G401.6 (cell line): ENCODE measurements around the gene FAM210A.

Experiments used
- FAIRE-seq: peaks from 2 replicates; lab custom pipeline; 2012; peaks lifted over from hg19 to GRCh38; lab: Jason Lieb, UNC

FAM210A gene

DNA sequence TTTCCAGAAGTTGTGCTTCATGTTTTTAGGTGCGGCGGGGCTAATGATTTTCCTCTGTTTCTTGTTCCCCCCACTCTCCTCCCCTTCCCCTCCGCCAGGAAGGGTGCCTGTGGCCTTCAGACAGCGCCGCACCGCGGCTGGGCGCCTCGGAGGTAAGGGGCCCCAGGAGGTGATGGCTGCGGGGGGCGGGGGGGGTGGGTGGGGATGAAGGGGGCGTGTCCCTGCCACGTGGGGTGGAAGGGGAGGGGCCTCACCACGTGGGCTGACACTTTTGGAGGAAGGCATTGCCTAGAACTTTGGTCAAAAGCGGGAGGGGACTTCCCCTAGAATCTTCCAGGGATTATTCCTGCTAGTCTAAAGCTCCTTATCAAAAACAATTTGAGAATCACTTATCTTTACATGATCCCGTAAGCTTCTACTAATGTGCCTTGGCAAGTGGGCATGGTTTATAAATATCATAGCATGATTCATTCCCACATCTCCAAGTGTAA lies 83.1 kb downstream of the FAM210A start:
- no peak for FAIRE-seq

DNA sequence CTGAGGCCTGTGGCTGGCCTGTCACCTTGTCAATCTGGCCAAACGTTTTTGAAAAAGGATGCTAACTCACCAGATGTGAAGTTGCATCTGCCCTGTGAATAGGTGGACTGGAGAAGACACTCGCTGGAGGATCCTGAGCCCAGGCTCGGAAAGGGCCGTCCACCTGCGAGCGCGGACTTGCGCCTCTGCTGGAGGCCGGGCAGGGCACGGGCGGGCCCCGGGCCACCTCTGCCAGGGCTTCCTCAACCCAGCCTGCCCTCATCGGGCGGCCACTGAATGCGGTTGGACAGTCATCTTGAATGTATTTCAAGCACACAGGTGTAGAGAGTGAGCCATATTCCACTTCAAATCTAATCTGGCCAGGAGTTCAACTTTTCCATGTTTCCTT lies 83.9 kb downstream of the FAM210A start:
- FAIRE-seq: no peak

DNA sequence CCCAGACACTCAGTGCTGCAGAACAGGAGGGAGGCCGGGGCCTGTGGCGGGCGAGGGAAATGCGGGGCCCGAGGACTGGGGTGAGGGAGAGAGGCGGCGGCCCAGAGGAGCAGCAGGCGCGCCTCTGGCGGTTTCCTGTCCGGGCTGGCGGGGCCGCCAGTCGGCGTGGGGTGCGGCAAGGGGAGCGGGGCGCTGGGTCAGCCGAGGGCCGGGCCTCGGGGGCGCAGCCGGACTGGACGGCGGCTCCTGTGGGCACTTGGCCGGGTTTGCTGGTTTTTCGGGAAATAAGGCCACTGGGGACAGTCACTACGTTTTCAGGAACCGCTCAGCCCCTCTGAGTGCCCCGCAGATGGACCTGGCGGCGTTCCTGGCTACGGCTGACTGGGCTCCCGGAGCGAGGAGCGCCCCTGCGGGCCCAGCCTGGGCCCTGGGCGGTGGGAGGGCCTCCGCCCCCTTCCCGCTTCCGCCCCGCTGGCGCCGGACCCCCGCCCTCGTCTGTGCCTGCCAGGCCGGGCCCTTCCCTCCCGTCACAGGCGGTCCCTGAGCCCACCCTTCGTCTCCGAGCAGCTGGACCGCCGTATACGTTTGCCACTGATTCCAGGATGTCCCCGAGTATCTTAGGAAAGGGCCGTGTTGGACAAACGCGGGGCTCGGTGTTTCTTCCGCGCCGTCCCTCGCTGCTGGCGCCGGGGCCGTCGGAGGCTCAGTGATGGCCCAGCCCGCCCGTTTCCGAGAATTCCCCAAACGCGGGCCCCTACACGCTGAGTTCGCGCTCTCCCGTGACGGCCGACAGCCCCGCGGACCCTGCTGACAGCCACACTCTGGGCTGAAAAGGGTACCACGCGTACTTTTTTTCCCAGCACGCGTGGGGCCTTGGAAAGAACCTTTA lies 84.6 kb downstream of the FAM210A start:
- FAIRE-seq: no peak

DNA sequence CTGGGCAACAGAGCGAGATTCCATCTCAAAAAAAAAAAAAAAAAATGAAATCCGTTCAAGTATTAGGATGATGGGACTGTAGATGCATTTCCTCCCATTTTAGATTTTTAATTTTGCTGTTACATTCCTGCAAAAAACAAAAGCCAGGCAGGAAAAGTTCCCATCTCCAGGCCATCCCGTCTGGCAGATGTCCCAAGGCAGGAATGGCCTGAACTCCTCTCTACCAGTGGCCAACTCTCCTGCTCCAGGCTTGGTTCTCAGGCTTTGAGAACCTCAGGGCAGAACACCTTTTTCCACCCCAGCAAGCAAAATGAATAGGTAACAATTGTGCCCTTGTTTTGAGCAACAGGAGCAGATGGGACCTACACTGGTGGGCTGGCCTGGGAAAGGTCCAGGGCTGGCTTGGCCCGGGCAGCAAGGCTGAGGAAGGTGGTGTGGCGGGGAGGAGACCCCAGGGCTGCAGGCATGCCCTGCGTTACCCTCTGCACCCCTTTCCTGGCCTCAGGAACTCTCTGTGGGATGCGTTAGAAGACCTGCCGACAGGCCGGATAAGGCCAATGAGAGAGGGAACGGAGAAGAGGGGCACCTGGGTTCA lies 86.0 kb downstream of the FAM210A start:
- no peak for FAIRE-seq

DNA sequence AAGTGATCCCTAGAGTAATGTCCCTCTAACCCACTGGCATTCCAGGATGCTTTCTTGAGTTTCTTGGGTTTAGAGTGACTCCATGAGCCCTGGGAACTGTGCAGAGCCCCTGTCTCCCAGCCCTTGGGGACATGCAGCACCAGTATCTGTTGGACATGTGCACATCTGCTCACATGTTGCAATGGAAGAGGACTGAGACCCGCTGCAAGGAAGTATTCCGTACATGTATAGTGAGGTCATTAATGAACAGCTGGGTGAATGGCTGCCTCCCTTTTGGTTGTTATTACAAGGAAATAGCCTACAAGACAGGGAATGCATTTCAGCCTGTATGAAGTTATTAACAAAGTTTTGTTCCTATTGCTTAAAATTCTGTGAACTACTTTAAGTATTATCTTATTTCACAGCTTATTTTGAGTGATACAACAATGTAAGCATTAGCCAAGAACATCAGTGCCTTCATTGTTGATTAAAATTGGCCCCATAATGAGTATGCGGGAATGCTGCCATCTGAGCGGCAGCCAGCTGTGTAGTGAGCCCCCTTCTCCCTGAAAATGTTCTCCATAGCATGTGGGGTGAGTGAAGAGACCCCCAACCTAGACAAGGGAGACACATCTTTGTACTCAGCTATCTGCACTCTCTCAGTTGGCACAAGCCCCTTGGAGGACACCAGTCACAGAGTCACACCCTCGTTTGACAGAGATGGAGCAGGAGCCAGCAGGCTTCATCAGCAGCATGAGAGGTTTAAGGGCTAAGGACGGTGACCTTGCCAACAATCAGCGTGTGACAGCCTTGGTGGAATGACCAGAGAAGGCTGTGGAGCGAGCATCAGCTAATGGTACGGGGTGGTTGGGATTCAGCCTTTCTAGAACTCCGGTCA lies 87.4 kb downstream of the FAM210A start:
- FAIRE-seq: no peak

DNA sequence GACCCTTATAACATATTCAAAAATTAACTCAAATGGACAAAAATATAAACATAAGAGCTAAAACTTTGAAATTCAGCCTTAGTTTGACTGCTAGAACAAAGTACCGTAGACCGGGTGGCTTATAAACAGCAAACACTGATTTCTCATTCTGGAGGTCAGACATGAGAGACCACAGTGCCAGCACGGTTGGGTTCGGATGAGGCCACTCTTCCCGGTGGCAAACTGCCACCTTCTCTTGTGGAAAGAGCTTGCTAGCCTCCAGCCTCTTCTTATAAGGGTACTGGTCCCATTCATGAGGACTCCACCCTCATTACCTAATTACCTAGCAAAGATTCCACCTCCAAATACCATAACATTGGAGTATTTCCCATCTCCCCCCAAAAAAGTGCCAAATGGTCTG lies 91.3 kb downstream of the FAM210A start:
- FAIRE-seq: no peak

DNA sequence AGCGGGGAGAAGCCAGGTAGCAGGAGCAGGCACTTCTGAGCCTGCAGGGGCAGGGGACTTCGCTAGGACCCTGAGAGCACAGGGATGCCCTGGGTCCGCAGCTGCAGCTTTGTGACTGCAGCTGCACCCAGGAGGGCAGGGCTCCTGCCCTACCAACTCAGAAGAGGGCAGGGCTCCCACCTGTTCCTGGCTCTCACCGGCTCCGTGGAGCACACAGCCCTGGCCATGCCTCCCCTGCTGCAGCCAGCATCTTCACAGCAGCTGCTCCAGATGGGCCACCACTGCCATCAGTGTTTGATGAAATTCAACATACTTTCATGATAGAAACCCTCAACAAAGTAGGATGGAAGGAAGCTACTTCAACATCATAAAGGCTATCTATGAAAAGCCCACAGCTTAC lies 92.7 kb downstream of the FAM210A start:
- FAIRE-seq: no peak

DNA sequence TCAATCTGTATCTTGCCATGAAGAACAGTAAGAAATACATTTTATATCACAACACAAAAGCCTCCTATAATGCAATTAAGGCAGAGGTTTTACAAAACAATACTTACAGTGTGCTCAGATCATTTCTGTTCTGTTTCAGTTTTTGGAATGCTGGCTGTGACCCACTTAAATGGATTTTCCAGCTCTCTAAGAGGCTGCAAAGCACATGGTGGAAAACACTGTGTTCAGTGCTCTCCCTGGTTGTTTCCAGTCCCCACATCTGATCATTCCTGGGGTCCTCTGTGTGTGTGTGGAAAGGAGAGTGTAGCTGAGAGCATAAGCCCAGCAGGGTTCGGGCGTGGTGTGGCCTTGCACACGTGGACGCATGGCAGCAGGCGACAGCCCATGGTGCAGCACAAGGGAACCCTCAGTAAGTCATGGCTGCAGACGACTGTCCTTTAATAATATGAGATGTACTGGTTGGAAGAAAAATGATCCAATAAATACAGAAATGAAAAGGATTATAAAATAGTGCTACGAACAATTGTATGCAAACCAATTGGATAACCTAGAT lies 95.6 kb downstream of the FAM210A start:
- no peak for FAIRE-seq

DNA sequence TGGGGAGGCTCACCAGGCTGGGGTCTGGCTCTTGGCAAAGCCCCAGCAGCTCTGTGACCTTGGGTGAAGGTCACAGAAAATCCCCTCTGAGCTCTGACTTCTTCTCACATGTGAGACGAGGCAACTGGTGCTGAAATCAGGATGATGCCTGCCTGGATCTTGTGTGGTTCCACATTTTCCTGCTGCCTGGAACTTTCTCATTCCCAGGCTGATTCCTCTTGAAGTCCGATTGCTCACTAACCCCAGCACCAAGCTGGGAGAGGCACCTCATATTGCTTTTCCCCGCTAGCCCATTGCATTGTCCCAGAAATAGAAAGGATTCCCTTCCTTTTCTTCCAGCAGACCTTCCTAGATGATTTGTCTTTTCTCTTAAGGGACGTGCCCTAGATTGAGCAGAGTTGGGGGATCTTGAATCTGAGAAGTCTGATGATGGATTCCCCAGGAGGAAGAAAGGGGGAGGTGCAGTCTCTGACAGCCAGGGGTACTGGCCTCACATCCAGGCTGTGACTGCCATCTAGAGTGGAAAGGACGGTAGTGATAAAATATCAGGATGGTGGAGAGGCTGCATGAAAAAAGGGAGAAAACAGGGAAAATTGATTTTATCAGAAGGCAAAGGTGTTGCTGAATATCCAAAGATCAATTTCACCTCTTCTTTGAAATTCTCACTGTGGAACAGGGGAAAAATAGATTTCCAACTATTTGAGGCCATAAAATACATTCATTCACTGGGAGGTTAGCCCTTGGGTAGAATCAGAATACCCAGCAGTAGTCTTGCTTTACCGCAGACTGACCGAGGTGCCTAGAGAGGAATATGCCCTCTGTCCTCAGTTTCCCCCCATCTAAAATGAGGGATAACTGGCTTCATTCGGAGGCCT lies 96.3 kb downstream of the FAM210A start:
- FAIRE-seq: peak; percentile 78

DNA sequence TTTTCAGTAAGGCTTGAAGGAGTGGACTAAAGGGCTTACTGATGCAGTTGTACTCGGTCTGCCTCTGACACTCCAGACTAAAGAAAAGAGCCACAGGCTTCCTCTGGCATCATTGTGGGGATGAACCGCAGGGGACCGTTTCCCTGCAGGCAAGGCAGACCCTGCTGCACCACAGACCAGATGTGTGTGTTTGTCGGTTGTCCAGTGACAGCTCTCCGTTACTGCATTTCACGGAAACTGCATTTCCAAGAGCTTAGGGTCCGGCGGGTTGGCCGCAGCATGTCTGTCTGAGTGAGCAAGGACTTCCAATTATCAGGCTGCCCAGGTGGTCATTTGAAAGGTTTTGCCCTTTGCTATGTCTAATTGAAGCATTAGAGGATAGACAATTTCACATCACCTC lies 98.1 kb downstream of the FAM210A start:
- no peak for FAIRE-seq

DNA sequence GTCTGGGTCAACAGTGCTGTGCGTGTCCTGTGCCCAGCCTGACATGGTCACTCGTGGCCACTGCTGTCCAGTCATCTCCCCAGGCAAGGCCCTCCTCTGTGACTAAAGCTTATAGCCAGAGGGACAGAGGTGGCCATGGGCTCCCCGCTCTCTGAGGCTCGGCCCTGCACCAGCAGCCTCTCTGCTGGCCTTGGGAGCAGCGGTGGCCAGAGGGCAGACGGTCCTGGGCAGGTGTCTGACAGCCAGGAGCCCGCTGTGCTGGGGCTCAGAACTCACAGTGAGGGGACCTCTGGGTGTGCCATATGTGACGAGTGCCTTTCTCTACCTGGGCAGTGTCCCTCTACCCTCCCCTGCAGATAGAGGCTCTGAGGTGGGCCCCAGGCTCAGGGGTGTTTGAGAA lies 98.7 kb downstream of the FAM210A start:
- no peak for FAIRE-seq

DNA sequence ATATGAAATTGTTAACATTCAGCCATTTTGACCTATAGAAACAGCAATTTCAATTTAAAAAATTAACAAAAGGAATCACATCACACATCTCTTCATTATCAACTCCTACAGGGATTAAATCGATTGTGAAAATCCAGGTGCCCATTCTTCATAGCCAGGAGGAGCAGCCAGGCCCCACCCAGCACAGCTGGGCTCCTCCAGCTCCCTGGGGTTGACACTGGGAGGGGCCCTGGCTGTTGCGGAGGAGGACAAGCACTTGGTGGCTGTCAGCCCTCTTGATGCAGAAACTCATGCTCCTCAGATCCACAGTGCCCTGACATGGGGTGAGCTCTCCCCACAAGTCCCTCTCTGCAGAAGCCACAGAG lies 99.8 kb downstream of the FAM210A start:
- no peak for FAIRE-seq

DNA sequence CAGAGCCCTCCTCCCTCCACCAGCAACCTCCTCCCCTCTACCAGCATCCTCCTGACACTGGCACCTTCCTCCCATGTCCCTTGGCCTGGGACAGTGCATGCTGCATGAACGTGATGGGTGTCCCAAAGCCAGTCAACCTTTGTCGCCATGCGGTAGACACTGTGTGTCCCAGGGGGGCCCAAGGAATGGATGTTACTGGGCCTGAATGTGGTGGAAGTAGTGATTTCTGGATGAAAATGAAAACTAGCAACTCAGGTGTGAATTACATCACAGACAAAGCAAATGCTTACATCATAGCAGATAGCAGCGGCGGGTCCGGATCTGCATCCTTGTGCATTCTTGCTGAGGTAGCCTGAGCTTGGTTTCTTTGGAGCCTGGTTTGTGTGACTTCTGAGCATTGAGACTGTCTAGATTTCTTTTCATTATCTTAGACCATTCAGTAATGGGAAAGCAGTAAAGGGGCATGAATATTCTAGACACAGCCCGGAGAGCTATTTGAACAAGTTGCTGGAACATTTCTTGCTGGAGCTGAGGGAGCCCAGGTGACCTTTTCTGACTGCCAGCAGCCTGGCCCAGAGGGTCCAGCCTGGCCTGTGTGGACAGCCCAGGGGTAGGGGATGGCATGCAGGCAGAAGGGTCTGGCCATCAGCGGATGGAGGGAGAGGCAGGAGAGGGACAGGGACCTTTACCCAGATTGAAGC lies 100.4 kb downstream of the FAM210A start:
- no peak for FAIRE-seq

DNA sequence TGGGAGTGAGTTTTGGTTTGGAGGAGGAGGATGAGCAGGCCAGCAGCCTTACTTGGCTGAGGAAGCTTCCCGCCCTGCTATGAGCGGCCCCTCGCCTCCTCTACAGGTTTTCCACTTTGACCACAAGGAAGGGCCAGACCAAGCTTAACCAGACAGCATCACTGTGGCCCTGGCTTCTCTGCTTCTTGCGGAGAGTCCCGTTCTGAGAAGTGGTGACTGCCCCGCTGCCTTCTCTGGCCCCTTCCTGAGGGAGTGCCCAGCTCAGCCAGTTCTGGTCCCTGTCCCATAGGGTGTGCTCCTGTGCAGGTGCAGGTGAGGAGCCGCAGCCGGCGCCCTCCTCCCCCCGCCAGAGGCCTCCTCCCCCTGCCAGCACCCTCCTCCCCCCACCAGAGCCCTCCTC lies 101.0 kb downstream of the FAM210A start:
- no peak for FAIRE-seq

DNA sequence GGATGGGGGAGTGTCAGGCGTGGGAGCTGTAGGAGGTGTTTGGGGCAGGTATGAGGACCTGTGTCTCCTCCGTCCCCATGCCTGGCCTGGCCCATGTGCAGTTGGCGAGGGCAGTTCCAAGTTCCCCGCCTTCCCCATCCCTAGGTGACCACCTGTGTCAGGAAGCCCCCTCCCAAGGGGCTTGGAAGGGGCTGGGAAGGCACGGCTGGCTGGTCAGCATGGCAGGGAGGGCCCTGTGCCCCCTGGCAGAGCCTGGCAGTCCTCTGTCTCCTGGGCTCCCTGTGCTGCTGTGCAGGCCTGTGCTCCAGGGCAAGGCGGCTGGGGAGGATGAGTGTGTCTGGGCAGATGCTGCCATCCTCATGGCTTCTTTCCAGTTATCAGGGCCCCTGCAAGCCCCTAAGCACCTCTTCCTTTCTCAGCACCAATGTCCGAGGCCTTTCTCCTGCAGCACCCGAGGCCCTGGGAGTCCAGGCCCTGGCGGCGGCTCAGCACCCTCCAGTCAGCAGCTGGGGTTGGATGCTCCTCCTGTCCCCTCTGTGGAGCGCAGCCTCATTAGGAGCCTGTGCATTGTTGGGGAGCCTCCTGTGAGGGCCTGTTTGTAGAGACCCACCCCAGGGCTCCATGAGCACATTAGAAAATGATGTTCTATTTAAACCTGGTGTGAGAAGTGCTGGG lies 101.7 kb downstream of the FAM210A start:
- FAIRE-seq: no peak

DNA sequence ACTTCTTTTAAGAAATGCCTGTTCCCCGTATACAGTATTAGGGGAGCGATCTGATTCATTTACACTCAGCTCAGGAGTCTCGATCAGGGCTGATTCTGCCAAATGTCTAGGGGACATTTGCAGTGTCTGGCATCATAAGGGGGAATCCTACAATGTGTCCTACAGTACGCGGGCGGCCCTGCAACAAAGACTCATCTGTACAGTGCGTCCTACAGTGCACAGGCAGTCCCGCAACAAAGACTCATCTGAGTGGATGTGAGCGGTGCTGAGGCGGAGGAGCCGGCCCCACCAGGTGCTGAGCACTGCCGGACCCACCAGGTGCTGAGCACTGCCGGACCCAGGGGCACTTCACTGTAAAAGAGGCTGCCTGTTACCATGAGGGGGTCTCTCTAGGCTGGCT lies 102.5 kb downstream of the FAM210A start:
- no peak for FAIRE-seq

DNA sequence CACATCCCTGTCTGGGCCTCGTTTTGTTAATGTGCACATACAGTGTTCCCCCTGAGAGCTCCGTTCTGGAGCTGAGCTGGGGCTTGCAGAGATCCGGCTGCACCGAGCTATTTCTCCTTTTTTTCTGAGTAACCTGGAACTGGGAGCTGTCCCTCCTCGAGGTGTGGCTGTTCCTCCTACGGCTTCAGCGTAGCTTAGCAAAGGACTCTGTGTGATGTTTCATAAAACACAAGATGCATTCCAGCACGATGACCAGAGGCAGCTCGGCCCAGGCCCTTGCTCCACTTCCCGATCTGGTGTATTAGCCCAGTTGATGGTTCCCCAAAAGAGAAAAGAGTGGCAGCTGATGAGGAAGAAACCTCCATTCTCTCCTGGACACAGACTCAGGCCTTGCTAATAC lies 103.0 kb downstream of the FAM210A start:
- no peak for FAIRE-seq

DNA sequence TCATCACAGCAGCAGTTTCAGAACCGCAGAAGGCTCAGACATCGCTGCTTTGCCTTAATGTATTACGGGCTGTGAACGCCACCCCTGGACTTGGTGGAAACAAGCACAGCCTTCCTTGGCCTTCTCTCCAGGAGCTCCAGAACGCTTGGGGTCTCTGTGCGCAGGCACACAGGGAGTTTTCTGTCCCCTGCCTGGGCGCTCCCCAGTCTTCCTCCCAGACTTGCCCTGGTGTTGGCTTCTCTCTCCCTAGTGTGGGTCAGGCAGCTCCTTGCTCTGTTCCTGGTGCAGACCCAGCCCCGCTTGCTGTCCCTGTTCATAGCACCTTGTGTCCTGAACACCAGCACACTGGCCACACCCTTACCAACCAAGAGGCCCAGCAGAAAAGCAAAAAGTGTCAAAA lies 103.6 kb downstream of the FAM210A start:
- no peak for FAIRE-seq

DNA sequence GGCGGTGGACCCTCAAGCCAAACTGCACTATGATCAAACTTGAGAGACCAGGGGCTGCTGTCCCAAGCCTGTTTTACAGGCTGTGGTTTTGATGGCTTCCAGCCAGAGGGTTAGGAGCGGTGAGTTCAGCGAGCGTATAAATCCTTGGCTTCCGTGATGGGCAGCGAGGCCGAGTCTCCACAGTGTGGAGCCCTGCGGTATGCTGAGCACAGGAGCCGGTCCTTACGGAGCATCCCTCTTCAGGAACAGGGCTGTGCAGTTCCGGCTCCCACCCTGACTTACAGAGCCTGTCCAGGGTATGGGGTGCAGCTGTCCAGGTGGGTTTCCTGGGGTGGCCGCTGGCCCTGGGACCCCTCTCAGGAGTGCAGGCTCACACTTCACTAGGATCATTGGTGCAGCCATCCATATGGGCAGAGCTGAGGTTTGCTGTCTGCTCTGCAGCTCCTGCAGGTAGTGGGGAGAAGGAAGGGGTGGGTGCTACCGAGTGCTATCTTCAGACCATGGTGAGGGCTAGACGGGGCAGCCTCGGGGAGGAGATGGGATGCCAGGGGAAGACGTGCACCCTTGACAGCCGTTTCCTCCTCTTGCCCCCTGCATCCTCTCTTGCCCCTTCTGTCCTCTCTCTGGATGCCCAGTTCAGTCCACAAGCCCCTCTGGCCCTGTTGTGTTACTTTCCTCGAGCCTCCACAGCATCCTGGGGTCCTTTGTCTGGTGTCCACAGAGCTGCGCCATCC lies 104.3 kb downstream of the FAM210A start:
- no peak for FAIRE-seq

DNA sequence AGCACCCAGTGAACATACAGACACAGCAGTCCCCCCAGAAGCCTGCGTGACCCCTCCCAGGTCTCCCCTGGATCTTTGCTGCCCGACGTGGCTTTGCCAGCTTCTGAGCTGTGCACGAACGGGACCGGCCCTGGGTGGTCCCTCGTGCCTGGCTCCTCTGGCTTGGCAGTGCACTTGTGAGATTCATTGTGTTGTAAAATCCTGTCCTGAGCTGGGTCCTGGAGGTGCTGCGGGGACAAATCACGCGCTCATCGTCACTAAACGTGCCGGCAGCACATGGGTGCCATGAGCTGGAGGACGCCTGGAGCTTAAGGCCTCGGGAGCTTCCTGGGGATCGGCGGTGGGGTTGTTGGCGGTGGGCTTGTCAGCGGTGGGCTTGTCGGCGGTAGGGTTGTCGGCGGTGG lies 104.9 kb downstream of the FAM210A start:
- FAIRE-seq: no peak
